ENCODE data around the gene STATH. TPM values are rescaled to one million over a fixed set of nuclear protein-coding genes. Genes with fewer than 3 reads are reported as not detected.
"Not testable (repeated sequence)": the region's sequence is repeated elsewhere in the genome, so short reads cannot be mapped to it uniquely, and the experiment has no call there.

The STATH gene
- total RNA-seq, 1 donor from 2014 or later: not detected

DNA sequence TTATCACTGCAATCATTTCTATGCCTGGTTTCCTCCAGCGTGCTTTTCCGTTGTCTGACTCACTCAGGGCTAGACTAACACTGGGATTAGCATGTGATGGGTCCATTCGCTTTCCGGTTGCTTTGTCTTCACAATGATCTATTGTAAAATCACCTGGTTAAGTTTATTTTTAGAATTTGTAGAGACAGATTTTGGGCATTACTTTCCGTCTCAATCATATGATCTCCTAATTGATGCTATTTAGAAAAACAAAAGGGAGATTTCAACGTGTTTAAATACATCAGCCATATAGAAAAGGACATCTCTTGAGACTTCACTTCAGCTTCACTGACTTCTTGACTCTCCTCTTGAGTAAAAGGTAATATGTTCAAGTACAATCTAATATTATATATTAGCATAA, 54.4 kb downstream of the STATH start, which contains the start of gene HTN1:
Gene HTN1, plus strand, starts transcription at position 301 of the 400 bp plus-strand sequence. CDS start 2,639 bp downstream, outside the sequence.
- ATAC-seq: not testable (repeated sequence)

More for the DNA sequence above, 54.4 kb downstream of the STATH start, which contains the start of gene HTN1:
- not testable (repeated sequence) for DNase-seq (ENCODE audit: low spot score)

Other genes with a start within 250 kb of the STATH start
- 31.0 TPM for gene SULT1B1, start 235.3 kb upstream of the STATH start, total RNA-seq
- 11.1 TPM for gene SULT1E1, start 135.8 kb upstream of the STATH start, total RNA-seq
- gene CSN1S1, start 64.9 kb upstream of the STATH start, total RNA-seq: not detected
- gene CSN2, start 30.2 kb upstream of the STATH start, total RNA-seq: not detected
- not detected for gene HTN3, start 32.5 kb downstream of the STATH start, total RNA-seq
- gene HTN1, start 54.5 kb downstream of the STATH start, total RNA-seq: not detected
- not detected for gene PRR27, start 158.3 kb downstream of the STATH start, total RNA-seq
- gene ODAM, start 199.8 kb downstream of the STATH start, total RNA-seq: not detected
- gene FDCSP, start 230.2 kb downstream of the STATH start, total RNA-seq: not detected
- gene CSN3, start 246.6 kb downstream of the STATH start, total RNA-seq: not detected